ENCODE measurements around the gene CD1B.

GRCh38 chr1:158286941-158287346, 44.4 kb downstream of the CD1B start:
- no peak for TF ChIP-seq CTCF (IDR thresholded peaks at IDR 0.05; ENCODE audit: poor library complexity)
- no peak for TF ChIP-seq EZH2 (IDR thresholded peaks at IDR 0.05; ENCODE audit: borderline replicate concordance)

Measured in hepatocyte (in vitro differentiated cells).